IMR-90 (cell line): Measurements from ENCODE around the gene ATP13A5. TPM values are rescaled to one million over a fixed set of nuclear protein-coding genes. Genes with fewer than 3 reads are reported as not detected.

Experiments used
- ATAC-seq: fragments of 200-7000 bp; cut with Tn5 transposase; 2 replicates; pipeline ENCODE4 v1.9.1; 2020; ENCODE audit warnings: low read depth, mild to moderate bottlenecking, moderate library complexity
- BruUV-seq: library from RNA; stranded (reverse); fragments of 400-500 nt; replicated peaks from 2 replicates; lab custom pipeline; 2021; lab: Mats Ljungman, UMichigan
- CTCF ChIA-PET: fragments of 300-600 bp; formaldehyde crosslinking; extraction: SDS; loops from one replicate; lab custom pipeline; 2021; ENCODE audit warnings: antibody characterized with exemption; lab: Yijun Ruan, JAX
- POLR2A ChIA-PET: fragments of 300-600 bp; sonication (Branson Sonifier 250); formaldehyde crosslinking; loops from one replicate; lab custom pipeline; 2022; ENCODE audit warnings: antibody characterized with exemption; ENCODE audit not compliant: unreplicated experiment; lab: Charles Lee
- DNase-seq: peaks from one replicate; pipeline ENCODE4 v3.0.0; 2013
- H2AFZ ChIP-seq: replicated peaks from 2 replicates; pipeline ENCODE3; 2013; ENCODE audit warnings: low read length, mild to moderate bottlenecking; ENCODE audit not compliant: poor library complexity
- H2AK5ac ChIP-seq: 2 replicates; pipeline ENCODE4 v1.6.1; 2013; ENCODE audit warnings: low read depth, low read length, inconsistent platforms
- H2AK9ac ChIP-seq: replicated peaks from 2 replicates; pipeline ENCODE3; 2013; ENCODE audit warnings: mild to moderate bottlenecking, low read depth, low read length, moderate library complexity; ENCODE audit not compliant: poor library complexity
- H2BK120ac ChIP-seq: 2 replicates; pipeline ENCODE4 v1.6.1; 2013; ENCODE audit warnings: low read depth, low read length, inconsistent platforms
- H2BK15ac ChIP-seq: 3 replicates; pipeline ENCODE4 v1.6.1; 2013; ENCODE audit warnings: low read depth, low read length, inconsistent platforms
- H2BK20ac ChIP-seq: 2 replicates; pipeline ENCODE4 v1.6.1; 2013; ENCODE audit warnings: low read depth, mild to moderate bottlenecking, inconsistent platforms, low read length, moderate library complexity
- H2BK5ac ChIP-seq: 2 replicates; pipeline ENCODE4 v1.6.1; 2013; ENCODE audit warnings: mild to moderate bottlenecking, low read depth, low read length, inconsistent platforms; ENCODE audit not compliant: poor library complexity, severe bottlenecking
- H3K14ac ChIP-seq: replicated peaks from 2 replicates; pipeline ENCODE4 v1.6.1; 2013; ENCODE audit warnings: low read depth, low read length, inconsistent platforms
- H3K18ac ChIP-seq: 2 replicates; pipeline ENCODE4 v1.6.1; 2013; ENCODE audit warnings: low read depth, low read length, control low read depth
- H3K23ac ChIP-seq: 2 replicates; pipeline ENCODE4 v1.6.1; 2013; ENCODE audit warnings: low read depth, low read length, inconsistent platforms
- H3K27ac ChIP-seq: 2 replicates; pipeline ENCODE4 v1.5.1; 2013; ENCODE audit warnings: mild to moderate bottlenecking, control low read depth, low read length; ENCODE audit not compliant: insufficient read depth
- H3K27me3 ChIP-seq: 2 replicates; pipeline ENCODE4 v1.6.1; 2013; ENCODE audit warnings: low read length; ENCODE audit not compliant: control insufficient read depth, insufficient read depth
- H3K36me3 ChIP-seq: 2 replicates; pipeline ENCODE4 v1.6.1; 2013; ENCODE audit warnings: low read length, mixed read lengths; ENCODE audit not compliant: control insufficient read depth, insufficient read depth
- H3K4ac ChIP-seq: 2 replicates; pipeline ENCODE4 v1.6.1; 2013; ENCODE audit warnings: low read depth, low read length, inconsistent platforms
- H3K4me1 ChIP-seq: 2 replicates; pipeline ENCODE4 v1.6.1; 2013; ENCODE audit warnings: low read length, mixed read lengths; ENCODE audit not compliant: control insufficient read depth, insufficient read depth
- H3K4me2 ChIP-seq: 2 replicates; pipeline ENCODE4 v1.6.1; 2013; ENCODE audit warnings: low read depth, mild to moderate bottlenecking, control low read depth, low read length, moderate library complexity
- H3K4me3 ChIP-seq: 2 replicates; pipeline ENCODE4 v1.5.1; 2013; ENCODE audit warnings: low read depth, mild to moderate bottlenecking, control low read depth, low read length, moderate library complexity; ENCODE audit not compliant: insufficient read depth
- H3K56ac ChIP-seq: 2 replicates; pipeline ENCODE4 v1.6.1; 2013; ENCODE audit warnings: low read length, inconsistent platforms; ENCODE audit not compliant: insufficient read depth; ENCODE audit errors: extremely low read depth
- H3K79me1 ChIP-seq, 2 experiments: 2 replicates each; pipeline ENCODE4 v1.6.1; 2013; ENCODE audit warnings: low read length in 2 of 2, inconsistent platforms in 1 of 2, low read depth in 1 of 2
- H3K9ac ChIP-seq: 2 replicates; pipeline ENCODE4 v1.6.1; 2013; ENCODE audit warnings: low read depth, low read length, control low read depth
- H3K9me1 ChIP-seq: 2 replicates; pipeline ENCODE4 v1.6.1; 2013; ENCODE audit warnings: low read length, inconsistent platforms; ENCODE audit not compliant: insufficient read depth
- H3K9me3 ChIP-seq: 2 replicates; pipeline ENCODE4 v1.6.1; 2013; ENCODE audit warnings: low read length; ENCODE audit not compliant: control insufficient read depth, insufficient read depth
- H4K20me1 ChIP-seq: 2 replicates; pipeline ENCODE4 v1.6.1; 2013; ENCODE audit warnings: low read length, inconsistent platforms; ENCODE audit not compliant: insufficient read depth
- H4K5ac ChIP-seq: 2 replicates; pipeline ENCODE4 v1.6.1; 2013; ENCODE audit warnings: mild to moderate bottlenecking, low read depth, low read length, control low read depth
- H4K8ac ChIP-seq, 2 experiments: 2 replicates each; pipeline ENCODE4 v1.6.1; 2013; ENCODE audit warnings: low read depth in 2 of 2, low read length in 2 of 2, control low read depth in 1 of 2, inconsistent platforms in 1 of 2
- H4K91ac ChIP-seq: 2 replicates; pipeline ENCODE4 v1.6.1; 2013; ENCODE audit warnings: low read depth, low read length, inconsistent platforms; ENCODE audit not compliant: insufficient read depth
- CEBPB ChIP-seq: IDR thresholded peaks from 2 replicates; pipeline ENCODE4 v1.6.1; 2012; ENCODE audit warnings: low read depth, low read length, improper control_type of control experiment
- FOS ChIP-seq: fragments of 150-350 bp; IDR thresholded peaks from 2 replicates; pipeline ENCODE4 v1.6.1; 2016; ENCODE audit warnings: low read depth, low read length
- RCOR1 ChIP-seq: IDR thresholded peaks from 2 replicates; pipeline ENCODE4 v1.6.1; 2012; ENCODE audit warnings: mild to moderate bottlenecking, low read length, improper control_type of control experiment; ENCODE audit not compliant: insufficient replicate concordance
- SMC3 ChIP-seq: fragments of 150-350 bp; IDR thresholded peaks from 2 replicates; pipeline ENCODE4 v1.6.1; 2016; ENCODE audit warnings: low read depth, mild to moderate bottlenecking, antibody characterized with exemption, low read length, moderate library complexity
- WGBS, 2 experiments: methylation state at CpG; one replicate each; pipeline versions ENCODE4 v1.1.5 to v1.1.7; 2013; ENCODE audit warnings: missing lambda C conversion rate in 2 of 2; ENCODE audit not compliant: insufficient read length in 1 of 2; ENCODE audit errors: extremely low coverage in 2 of 2; 5-methylcytosine and 5-hydroxymethylcytosine counted together
- dilution Hi-C: fragments of 300-500 bp; cut with HindIII; formaldehyde crosslinking; loops from one replicate; pipeline ENCODE4 v1.14.3; 2018; ENCODE audit warnings: low sequenced_read_pairs; ENCODE audit not compliant: unreplicated experiment
- in situ Hi-C: fragments of 300-500 bp; cut with MboI; formaldehyde crosslinking; loops from 3 replicates; pipeline ENCODE4 v1.14.3; 2019; ENCODE audit warnings: low sequenced_read_pairs, inconsistent platforms, mixed read lengths
- intact Hi-C: fragments of 100-400 bp; cut with micrococcal nuclease; formaldehyde crosslinking; loops from 2 replicates; pipeline ENCODE4 v1.10.0; 2022
- polyA plus RNA-seq, 3 experiments: library from polyadenylated mRNA; depleted of rRNA; stranded (reverse); fragments of >200 nt; gene quantifications; 2 replicates each; pipeline ENCODE4 v1.2.3, GENCODE V29; 2012; ENCODE audit warnings: low replicate concordance in 1 of 3
- total RNA-seq: library from RNA; depleted of rRNA; stranded (reverse); fragments of >200 nt; gene quantifications from 2 replicates; pipeline ENCODE4 v1.2.3, GENCODE V29; 2012

Gene ATP13A5
- total and polyA plus RNA-seq, 2 of the 4 experiments (the other 2 are of a cell fraction): not detected

DNA sequence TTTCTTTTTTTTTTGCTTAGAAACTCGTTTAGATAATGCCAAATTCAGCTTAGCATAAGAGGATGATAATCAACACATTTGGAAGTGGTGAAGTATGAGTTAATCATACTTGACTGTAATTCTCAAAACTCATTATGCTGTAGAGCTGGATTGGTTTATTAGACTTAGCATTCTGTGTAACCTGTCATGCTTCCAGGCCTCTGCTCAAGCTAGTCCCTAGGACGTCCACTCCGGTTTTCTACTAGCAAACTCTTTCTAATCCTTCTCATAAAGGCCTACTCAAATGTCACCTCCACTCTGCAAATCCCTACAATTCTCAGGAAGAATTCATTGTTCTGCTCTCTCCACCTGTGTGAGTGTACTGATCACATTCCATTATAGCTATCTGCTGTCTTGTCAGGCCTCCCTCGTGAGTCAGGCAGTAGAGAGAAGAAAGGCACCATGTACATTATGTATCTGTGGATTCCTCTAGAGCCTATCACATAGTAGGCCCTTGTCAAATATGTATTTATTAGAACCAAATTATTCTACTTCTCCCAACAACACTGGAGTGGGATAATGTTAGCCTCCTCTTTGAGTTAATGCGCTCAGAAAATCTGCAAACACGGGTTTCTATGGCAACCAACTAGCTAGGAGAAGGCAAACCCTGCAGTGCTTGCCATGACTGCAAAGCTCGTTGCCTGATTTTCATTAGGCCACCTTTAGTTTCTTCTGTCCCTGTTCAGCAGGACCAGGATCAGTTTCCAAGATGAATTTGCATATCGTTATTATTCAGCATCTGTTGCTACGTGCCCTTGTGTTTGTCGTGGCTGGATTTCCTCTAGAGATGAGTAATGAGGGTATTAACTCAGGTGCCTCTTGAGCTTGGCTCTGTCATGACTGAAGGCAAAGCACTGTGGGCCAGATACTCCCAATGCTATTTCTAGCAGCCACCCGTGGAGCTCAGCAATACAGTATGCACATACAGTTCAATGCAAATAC, 30.7 kb downstream of the ATP13A5 start:
- Histone ChIP-seq H2BK20ac (no peak overlapping the region), H2BK120ac (no peak overlapping the region), H3K4me1 (no peaks in the 10 kb centered on the region), H3K4me3 (no peak overlapping the region), H2AK9ac (no peak overlapping the region), H2BK15ac (no peak overlapping the region), H4K8ac (no peak overlapping the region), H3K36me3 (no peaks in the 10 kb centered on the region), H3K9me1 (no peaks in the 10 kb centered on the region), H3K18ac (no peak overlapping the region), H2AK5ac (no peak overlapping the region), H2AFZ (no peak overlapping the region), H2BK5ac (no peak overlapping the region), H3K27ac (no peak overlapping the region), H3K9ac (no peak overlapping the region), H3K27me3 (no peaks in the 10 kb centered on the region), H4K91ac (no peak overlapping the region), H3K56ac (no peak overlapping the region), H3K23ac (no peak overlapping the region), H4K5ac (no peak overlapping the region), H3K9me3 (peaks cover 5% of the 10 kb centered on the region), H3K4me2 (no peak overlapping the region), H3K79me1 (no peaks in the 10 kb centered on the region), H3K4ac (no peak overlapping the region), H3K14ac (no peak overlapping the region), H4K20me1 (no peaks in the 10 kb centered on the region)
- no TSS peak for BruUV-seq
- dilution Hi-C loops: no loop called here
- ChIA-PET POLR2A (no interaction called here), CTCF (no interaction called here)
- 23% methylated on average over 4 of the region's 11 CpGs; no CpG with 5 or more reads in 1 of the 2 experiments for WGBS, 2 experiments
- in situ Hi-C loops: no loop called here
- TF ChIP-seq FOS (no peak), RCOR1 (no peak), SMC3 (no peak), CEBPB (no peak)
- ATAC-seq (no peak), DNase-seq (no peak)
- intact Hi-C loops: no loop called here
